Calu3 (cell line): ENCODE data around the gene PANX3. TPM values are rescaled to one million over a fixed set of nuclear protein-coding genes. Genes with fewer than 3 reads are reported as not detected.

Source experiments
- BruUV-seq: library from RNA; stranded (reverse); fragments of 400-500 nt; replicated peaks from 2 replicates; lab custom pipeline; 2021; lab: Mats Ljungman, UMichigan
- CTCF ChIA-PET: fragments of 300-600 bp; sonication (Branson Sonifier 250); formaldehyde crosslinking; loops from one replicate; lab custom pipeline; 2022; ENCODE audit warnings: antibody characterized with exemption; lab: Charles Lee
- DNase-seq: peaks from one replicate; pipeline ENCODE4 v3.0.0; 2022
- H3K27ac Mint-ChIP-seq: one replicate; pipeline ENCODE4 v1.8.0; 2022; ENCODE audit warnings: mixed read lengths; ENCODE audit not compliant: unreplicated experiment
- H3K27me3 Mint-ChIP-seq: one replicate; pipeline ENCODE4 v1.8.0; 2022; ENCODE audit warnings: mixed read lengths; ENCODE audit not compliant: unreplicated experiment
- H3K36me3 Mint-ChIP-seq: one replicate; pipeline ENCODE4 v1.8.0; 2022; ENCODE audit warnings: mild to moderate bottlenecking, moderate library complexity, mixed read lengths; ENCODE audit not compliant: insufficient read depth, unreplicated experiment
- H3K4me1 Mint-ChIP-seq: one replicate; pipeline ENCODE4 v1.8.0; 2022; ENCODE audit warnings: mild to moderate bottlenecking, low read depth, mixed read lengths; ENCODE audit not compliant: unreplicated experiment
- H3K4me3 Mint-ChIP-seq: one replicate; pipeline ENCODE4 v1.8.0; 2022; ENCODE audit warnings: mild to moderate bottlenecking, low read depth, moderate library complexity, mixed read lengths; ENCODE audit not compliant: unreplicated experiment
- H3K9me3 Mint-ChIP-seq: one replicate; pipeline ENCODE4 v1.8.0; 2022; ENCODE audit warnings: low read depth, mixed read lengths; ENCODE audit not compliant: unreplicated experiment
- intact Hi-C: fragments of 100-400 bp; cut with micrococcal nuclease; formaldehyde crosslinking; loops from one replicate; pipeline ENCODE4 v1.10.0; 2022; ENCODE audit not compliant: unreplicated experiment
- total RNA-seq: library from RNA; stranded (reverse); gene quantifications from 2 replicates; pipeline ENCODE4 v1.2.3, GENCODE V29; 2022
- TF ChIP-seq, protein P1 (sequence below): fragments of 200-600 bp; IDR thresholded peaks from one replicate; pipeline ENCODE4 v1.8.0; 2022; ENCODE audit warnings: antibody characterized with exemption; ENCODE audit not compliant: unreplicated experiment

PANX3 gene
- total RNA-seq, 1 experiment from 2014 or later: not detected

DNA sequence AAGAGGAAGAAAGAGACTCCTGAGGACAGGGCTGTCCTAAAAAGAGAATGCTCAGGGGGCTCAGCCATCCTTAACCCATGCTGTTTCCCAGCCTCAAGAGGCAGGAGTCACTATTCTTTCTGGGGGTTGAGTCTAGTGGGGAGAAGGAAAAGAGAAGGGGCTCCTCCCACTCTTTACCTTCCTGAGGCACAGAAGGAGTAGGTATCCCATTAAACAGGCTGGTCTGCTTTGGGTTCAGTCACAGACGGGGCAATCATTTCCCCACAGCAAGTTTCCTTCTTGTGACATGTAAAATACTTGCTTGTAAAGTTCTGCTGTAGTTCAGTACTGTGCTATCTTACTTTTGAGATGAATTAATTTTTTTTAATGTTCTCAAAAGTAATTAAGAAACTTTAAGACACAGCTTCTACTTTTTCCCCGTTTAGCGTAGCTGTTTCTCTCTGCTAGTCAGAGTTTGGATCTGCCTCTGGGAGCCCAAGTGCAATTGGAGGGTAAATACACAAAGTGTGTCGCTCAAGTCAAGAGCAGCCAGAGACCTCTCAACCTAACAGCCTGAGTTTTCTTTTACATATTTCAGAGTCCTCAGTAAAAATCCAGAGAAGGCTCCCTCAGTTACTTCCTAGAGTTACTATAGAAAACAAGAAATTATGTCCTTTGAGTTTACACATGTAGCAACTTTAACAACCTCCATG is 26.4 kb upstream of the PANX3 start:
- BruUV-seq: no TSS peak
- Mint-ChIP-seq H3K27ac (no peak overlapping the region), H3K36me3 (no peaks in the 10 kb centered on the region), H3K9me3 (no peaks in the 10 kb centered on the region), H3K4me3 (no peak overlapping the region), H3K27me3 (peaks cover 44% of the 10 kb centered on the region), H3K4me1 (no peaks in the 10 kb centered on the region)
- CTCF ChIA-PET: no interaction called here
- TF ChIP-seq, protein P1, sequence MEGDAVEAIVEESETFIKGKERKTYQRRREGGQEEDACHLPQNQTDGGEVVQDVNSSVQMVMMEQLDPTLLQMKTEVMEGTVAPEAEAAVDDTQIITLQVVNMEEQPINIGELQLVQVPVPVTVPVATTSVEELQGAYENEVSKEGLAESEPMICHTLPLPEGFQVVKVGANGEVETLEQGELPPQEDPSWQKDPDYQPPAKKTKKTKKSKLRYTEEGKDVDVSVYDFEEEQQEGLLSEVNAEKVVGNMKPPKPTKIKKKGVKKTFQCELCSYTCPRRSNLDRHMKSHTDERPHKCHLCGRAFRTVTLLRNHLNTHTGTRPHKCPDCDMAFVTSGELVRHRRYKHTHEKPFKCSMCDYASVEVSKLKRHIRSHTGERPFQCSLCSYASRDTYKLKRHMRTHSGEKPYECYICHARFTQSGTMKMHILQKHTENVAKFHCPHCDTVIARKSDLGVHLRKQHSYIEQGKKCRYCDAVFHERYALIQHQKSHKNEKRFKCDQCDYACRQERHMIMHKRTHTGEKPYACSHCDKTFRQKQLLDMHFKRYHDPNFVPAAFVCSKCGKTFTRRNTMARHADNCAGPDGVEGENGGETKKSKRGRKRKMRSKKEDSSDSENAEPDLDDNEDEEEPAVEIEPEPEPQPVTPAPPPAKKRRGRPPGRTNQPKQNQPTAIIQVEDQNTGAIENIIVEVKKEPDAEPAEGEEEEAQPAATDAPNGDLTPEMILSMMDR: no peak
- intact Hi-C loops: loop anchor here (5.0 kb wide), 1 partner anchor 168 kb away; no protein-coding TSS in a partner anchor
- DNase-seq: no peak

DNA sequence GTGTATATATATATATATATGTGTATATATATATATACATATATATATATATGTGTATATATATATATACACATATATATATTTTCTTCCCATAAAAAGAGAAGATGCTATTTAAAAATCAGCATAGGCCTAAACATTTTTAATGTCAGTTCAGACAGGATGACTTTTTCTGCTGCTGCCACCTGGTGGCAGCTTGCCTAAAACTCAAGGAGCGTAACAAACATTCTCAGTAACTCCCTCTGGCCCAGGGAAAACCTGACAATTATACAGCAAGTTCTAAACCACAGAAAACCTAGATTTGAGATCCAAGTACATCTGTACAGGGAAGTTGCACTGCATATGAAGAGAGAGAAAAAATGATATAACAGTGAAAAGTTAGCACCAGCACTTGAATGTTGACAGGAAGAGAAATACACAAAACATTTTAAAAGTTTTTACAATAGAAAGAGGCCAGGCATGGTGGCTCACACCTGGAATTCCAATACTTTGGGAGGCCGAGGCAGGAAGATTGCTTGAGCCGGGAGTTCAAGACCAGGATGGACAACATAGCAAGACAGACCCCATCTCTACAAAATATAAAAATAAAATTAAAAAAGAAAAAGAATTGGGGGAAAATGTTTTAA is 24.9 kb upstream of the PANX3 start:
- Mint-ChIP-seq H3K36me3 (no peaks in the 10 kb centered on the region), H3K4me3 (no peak overlapping the region), H3K9me3 (no peaks in the 10 kb centered on the region), H3K27ac (peak overlapping the region; percentile 38), H3K4me1 (no peaks in the 10 kb centered on the region), H3K27me3 (peaks cover 50% of the 10 kb centered on the region)
- intact Hi-C loops: loop anchor here (1.0 to 5.0 kb wide), 3 partner anchors 169 to 516 kb away; no protein-coding TSS in a partner anchor
- BruUV-seq: no TSS peak
- CTCF ChIA-PET: interaction anchor here (1.3 kb wide), 1 partner anchor 185 kb away, joined by 3 read pairs; no protein-coding TSS in a partner anchor
- TF ChIP-seq, protein P1: peak; percentile 40
- DNase-seq: peak; percentile 36

DNA sequence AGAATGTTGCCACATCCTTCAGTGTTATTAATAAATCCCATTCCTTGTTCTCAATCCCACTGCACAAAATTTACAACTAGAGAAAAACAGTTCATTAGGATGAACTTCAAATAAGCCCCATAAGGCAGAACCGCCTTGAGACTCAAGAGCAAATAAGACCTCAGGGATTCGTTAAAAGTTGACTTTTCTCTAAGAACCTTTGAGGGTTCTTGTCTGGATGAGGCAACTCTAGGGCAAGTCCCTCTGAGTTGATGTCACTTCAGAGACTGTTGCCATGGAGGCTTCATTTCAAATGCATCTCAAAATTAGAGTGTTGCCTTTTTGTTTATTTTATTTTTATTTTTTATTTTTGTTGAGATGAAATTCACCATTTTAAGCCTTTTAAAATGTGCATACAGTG is 19.8 kb upstream of the PANX3 start:
- intact Hi-C loops: no loop called here
- DNase-seq: no peak
- BruUV-seq: no TSS peak
- CTCF ChIA-PET: no interaction called here
- no peaks in the 10 kb centered on the region for H3K36me3 Mint-ChIP-seq
- no peak overlapping the region for H3K4me3 Mint-ChIP-seq
- no peaks in the 10 kb centered on the region for H3K9me3 Mint-ChIP-seq
- peaks cover 21% of the 10 kb centered on the region for H3K27me3 Mint-ChIP-seq
- H3K27ac Mint-ChIP-seq: no peak overlapping the region
- H3K4me1 Mint-ChIP-seq: no peaks in the 10 kb centered on the region
- TF ChIP-seq, protein P1: no peak

DNA sequence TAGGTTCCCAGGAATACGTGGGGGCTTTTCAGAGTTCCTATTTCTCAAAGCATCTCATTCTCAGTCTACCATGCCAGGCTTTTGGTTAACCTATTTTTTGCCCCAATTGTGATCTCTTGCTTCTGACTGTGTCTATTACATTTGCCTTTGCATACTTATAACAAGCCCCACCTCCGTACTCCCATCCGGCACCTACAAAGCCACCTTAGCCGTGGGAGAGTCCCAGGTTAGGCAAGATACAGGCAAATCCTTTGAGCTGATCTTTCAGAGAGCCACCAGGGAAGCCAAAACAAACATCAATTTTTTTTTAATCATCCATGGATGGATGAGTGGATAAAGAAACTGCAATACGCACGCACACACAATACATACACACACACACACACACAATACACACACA is 18.6 kb upstream of the PANX3 start:
- intact Hi-C loops: no loop called here
- peaks cover 28% of the 10 kb centered on the region for H3K27me3 Mint-ChIP-seq
- CTCF ChIA-PET: interaction anchor here (0.9 kb wide), 1 partner anchor 20 kb away, joined by 3 read pairs; no protein-coding TSS in a partner anchor

More for the DNA sequence above, 18.6 kb upstream of the PANX3 start:
- Mint-ChIP-seq H3K36me3 (no peaks in the 10 kb centered on the region), H3K9me3 (no peaks in the 10 kb centered on the region), H3K27ac (no peak overlapping the region), H3K4me3 (no peak overlapping the region), H3K4me1 (no peaks in the 10 kb centered on the region)
- TF ChIP-seq, protein P1: no peak
- BruUV-seq: no TSS peak
- DNase-seq: no peak
